ENCODE results near the gene NIPBL.

GRCh38 chr5:37045703-37046102, 169.1 kb downstream of the NIPBL start:
- TF ChIP-seq NR1H2 (CRISPR knock-in tag; IDR thresholded peaks at IDR 0.05; ENCODE audit: borderline replicate concordance, low read depth), result no peak
- TF ChIP-seq MXD3 (CRISPR knock-in tag; IDR thresholded peaks at IDR 0.05), result no peak
- TF ChIP-seq, protein P1, sequence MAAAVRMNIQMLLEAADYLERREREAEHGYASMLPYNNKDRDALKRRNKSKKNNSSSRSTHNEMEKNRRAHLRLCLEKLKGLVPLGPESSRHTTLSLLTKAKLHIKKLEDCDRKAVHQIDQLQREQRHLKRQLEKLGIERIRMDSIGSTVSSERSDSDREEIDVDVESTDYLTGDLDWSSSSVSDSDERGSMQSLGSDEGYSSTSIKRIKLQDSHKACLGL (CRISPR knock-in tag; IDR thresholded peaks at IDR 0.05), result no peak
- no peak for TF ChIP-seq EZH2 (conservative IDR thresholded peaks at IDR 0.05; ENCODE audit: low read depth, low read length)

Data from HepG2 (cell line).